Choroid plexus epithelial cell (primary cell): ENCODE data around the gene DLX5.

ENCODE experiments used
- DNase-seq: peaks from one replicate; pipeline ENCODE4 v3.0.0-alpha.2; 2010; ENCODE audit warnings: low read depth
- H3K4me3 ChIP-seq: 2 replicates; pipeline ENCODE4 v1.5.1; 2011; ENCODE audit warnings: low read depth, mild to moderate bottlenecking, control low read depth, low read length, moderate library complexity
- TF ChIP-seq, protein P1 (sequence below): conservative IDR thresholded peaks from 2 replicates; pipeline ENCODE4 v1.5.1; 2011; ENCODE audit warnings: low read depth, mild to moderate bottlenecking, control low read depth, inconsistent platforms, low read length, moderate library complexity

DLX5 gene

DNA sequence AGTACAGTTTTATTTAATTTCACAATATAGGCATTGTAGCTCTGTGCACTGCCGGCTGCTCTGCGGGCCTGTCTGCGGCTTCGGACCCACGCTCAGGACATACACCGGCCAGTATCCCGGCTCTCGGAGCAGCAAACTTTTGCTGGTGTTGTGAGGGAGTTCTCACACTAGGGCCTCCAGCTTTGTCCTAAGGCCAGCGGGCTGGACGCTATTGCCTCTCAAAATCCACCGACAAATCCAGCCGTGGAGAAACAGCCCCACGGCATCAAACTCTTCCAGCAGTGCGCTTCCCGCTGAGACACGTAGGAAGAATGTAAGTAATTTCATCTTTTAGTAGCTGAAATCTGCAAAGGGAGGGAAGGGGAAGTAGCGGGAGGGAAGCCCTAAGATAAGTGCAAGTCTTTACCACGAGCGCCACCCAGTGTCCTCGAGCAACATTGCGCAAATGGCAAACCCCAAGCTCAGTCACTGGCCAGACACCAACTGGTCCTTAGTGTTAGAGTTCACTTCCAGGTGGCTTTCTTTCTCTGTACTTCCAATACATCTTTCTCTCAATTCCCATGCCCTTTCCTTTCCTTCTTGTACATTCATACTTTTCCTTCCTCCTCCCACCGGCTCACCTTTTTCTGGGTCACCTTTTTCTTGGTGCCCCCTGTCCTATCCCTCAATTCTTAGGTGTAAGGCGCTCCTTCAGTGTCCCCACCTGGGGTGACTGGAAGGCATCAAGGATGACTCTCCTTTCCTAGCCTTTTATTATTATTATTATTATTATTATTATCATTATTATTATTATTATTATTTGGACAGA is 3.0 kb upstream of the DLX5 start:
- TF ChIP-seq, protein P1, sequence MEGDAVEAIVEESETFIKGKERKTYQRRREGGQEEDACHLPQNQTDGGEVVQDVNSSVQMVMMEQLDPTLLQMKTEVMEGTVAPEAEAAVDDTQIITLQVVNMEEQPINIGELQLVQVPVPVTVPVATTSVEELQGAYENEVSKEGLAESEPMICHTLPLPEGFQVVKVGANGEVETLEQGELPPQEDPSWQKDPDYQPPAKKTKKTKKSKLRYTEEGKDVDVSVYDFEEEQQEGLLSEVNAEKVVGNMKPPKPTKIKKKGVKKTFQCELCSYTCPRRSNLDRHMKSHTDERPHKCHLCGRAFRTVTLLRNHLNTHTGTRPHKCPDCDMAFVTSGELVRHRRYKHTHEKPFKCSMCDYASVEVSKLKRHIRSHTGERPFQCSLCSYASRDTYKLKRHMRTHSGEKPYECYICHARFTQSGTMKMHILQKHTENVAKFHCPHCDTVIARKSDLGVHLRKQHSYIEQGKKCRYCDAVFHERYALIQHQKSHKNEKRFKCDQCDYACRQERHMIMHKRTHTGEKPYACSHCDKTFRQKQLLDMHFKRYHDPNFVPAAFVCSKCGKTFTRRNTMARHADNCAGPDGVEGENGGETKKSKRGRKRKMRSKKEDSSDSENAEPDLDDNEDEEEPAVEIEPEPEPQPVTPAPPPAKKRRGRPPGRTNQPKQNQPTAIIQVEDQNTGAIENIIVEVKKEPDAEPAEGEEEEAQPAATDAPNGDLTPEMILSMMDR: peak; percentile 98
- H3K4me3 ChIP-seq: peak overlapping the region; percentile 24
- peak; percentile 91 for DNase-seq

DNA sequence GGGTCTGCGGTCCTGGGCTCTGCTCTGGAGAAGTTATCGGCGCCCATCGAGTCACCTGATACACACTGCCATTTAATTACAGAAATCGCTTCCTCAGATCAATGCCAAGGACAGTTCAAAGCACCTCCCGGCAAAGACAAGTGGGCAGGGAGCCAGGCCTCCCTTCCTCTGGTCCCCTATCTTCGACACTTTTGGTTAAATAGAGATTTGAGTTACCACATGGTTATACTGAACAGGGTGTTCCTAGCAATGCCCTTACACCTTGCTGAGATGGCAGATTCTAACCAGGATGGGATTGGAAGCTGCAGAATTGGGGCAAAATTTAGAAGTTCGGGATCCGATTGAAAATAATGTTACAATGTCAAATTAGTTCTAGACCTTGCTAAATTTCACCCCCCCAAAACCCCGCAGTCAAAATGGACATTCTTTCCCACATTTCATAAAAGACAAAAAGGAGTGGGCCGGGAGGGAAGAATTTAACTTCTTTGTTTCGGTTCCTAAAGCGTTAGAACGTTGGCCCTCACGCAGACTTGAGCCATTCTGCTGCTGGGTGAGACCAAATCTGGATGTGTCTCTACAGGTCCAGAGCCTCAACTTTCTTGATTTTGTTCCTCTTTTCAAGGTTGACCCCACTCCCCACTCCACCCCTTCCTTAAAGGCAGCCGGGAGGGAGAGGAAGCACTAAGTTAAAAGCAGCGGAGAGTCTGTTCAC is 2.2 kb upstream of the DLX5 start:
- no peak for DNase-seq
- peak overlapping the region; percentile 24 for H3K4me3 ChIP-seq
- TF ChIP-seq, protein P1: no peak

DNA sequence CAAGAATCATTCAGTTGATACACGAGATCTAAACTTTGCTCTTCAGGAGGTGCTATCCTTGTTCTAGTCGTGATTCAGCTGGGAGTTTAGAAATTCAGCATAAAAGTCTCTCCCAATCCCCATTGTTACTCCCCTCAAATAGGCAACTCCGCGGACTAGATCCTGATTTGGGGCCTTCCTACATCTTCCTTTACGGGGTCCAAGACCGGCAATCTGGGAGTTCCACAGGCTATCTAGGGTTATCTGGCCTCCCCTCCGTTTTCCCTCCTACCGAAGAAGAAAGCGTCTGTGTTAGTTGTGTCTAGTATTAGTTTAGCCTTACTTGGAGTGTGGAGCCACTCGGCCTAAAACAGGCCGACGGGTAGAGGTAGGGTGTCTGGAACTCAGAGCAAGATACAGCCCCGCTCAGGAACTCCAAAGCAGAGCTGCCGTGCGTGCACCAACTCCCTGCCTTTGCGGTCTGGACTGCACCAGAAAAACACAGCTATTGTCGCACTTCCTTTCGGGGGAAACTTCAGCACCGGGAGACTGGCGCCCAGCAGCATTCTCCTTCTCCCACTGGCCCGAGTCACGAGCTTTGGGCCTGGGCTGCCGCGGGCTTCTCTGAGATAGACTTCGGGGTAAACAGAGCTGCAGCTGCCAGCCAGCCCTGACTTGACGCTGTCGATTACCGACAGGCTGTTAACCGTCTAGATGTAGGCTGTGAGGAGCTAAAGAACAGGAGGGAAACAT is 1.5 kb upstream of the DLX5 start:
- DNase-seq: peak; percentile 5
- TF ChIP-seq, protein P1: no peak
- no peak overlapping the region for H3K4me3 ChIP-seq

DNA sequence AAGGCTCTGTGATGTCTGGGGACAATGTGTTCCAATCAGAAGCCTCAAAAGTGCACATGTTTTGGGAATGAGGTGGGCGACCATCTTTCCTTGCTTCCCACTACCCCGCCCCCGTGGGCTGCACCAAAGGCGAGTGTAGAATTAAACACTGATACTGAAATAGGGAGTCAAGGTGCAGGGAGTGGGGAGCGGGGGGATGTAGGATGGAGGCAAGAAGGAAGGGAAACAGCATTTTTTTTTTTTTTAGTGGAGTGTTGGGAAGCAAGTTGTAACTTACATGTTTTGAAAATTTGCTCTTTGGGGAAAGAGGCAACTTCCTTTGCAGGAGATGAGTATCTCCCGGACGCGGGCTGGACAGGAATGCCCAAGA is 484 bp upstream of the DLX5 start:
- DNase-seq: no peak
- no peak overlapping the region for H3K4me3 ChIP-seq
- TF ChIP-seq, protein P1: no peak

DNA sequence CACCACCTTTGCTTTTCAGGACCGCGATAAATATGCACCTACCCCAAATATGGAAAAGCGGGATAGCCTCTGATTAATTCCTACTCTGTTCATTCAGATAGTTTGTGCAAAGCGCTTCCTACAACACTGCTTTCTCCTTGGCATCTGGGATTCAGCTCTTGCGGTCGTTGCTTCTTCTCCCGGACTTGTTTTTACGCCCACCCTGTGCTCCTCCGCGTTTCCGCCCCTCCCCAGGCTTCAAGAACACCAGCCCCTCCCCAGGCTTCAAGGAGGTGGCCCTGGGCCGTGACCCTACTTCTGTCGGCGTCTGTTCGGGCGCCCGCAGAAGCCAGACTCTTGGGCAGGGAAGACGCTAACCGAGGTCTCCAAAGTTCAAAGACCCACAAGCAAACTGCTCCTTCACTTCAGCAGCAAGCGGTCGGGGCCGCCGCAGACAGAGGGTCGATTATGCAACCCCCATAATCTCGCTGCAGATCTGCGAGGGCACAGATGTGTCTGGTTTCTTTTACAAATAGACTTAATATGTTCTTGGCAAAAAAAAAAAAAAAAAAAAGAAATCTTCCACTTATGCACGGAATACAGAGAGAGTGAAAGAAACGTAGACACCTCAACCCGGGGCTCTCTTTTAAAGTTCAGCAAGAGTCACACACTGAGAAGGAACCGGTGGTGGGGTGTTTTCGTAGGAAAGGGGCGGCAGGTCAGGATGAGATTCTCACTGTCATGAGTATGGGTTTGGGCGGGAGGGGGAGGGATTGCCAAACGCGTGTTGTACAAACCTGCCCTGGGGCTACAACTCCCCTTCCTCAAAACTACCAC is 1.9 kb downstream of the DLX5 start:
- H3K4me3 ChIP-seq: no peak overlapping the region
- TF ChIP-seq, protein P1: no peak
- DNase-seq: no peak

DNA sequence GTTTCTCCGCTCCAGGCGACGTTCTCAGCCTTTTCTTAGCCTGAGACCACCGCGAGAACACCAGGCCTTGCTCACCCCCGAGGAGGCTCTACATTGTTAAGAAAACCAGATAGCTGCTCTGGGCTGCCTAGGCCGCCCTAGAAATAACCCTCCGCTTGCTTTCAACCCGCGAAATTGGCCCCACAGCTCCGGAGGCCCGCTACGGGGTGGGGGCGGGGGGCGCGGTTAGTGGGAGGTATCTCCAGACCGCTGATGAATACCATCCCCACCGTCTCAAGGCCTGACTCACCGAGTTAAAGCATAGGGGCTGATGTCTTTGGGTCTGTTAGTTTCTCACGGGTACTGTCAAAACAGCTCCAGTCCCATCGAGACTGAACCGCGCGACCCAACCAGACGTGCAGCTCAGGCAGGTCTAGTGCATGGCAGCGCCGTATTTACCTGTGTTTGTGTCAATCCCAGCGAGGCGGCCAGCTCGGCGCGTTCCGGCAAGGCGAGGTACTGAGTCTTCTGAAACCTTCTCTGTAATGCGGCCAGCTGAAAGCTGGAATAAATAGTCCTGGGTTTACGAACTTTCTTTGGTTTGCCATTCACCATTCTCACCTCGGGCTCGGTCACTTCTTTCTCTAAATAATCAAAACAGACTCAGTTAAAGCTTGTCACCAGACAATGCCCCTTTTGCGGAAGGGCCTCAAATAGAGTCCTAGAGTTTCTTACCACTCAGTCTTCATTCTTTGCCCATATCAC is 2.7 kb downstream of the DLX5 start:
- no peak for DNase-seq
- TF ChIP-seq, protein P1: no peak
- H3K4me3 ChIP-seq: no peak overlapping the region
